Mammary epithelial cell (primary cell): Measurements from ENCODE around the gene NTMT1.

Experiments
- CTCF ChIP-seq, 2 donors: IDR thresholded peaks in 1 of 2; conservative IDR thresholded peaks in 1 of 2; 2 replicates each; pipeline ENCODE4 v1.5.1; 2011 to 2012; ENCODE audit warnings: inconsistent platforms in 2 of 2, low read length in 2 of 2, mild to moderate bottlenecking in 2 of 2, control low read depth in 1 of 2, low read depth in 1 of 2; ENCODE audit not compliant: insufficient read depth in 1 of 2; ENCODE audit errors: extremely low read depth in 1 of 2
- EZH2 ChIP-seq: IDR thresholded peaks from 2 replicates; pipeline ENCODE4 v1.6.1; 2012; ENCODE audit warnings: low read length, inconsistent platforms, borderline replicate concordance

GRCh38 chr9:129669946-129670345, 44.0 kb downstream of the NTMT1 start:
- TF ChIP-seq CTCF (conservative IDR thresholded peaks at IDR 0.05 in 1 of 2, IDR thresholded peaks at IDR 0.05 in 1 of 2; ENCODE audit: extremely low read depth in 1 of 2, insufficient read depth in 1 of 2, low read depth in 1 of 2, low read length in 2 of 2) (no peak), EZH2 (no peak)
